RCC 7860 (cell line): Measurements from ENCODE around the gene PADI1.

Source experiments
- DNase-seq: peaks from one replicate; pipeline ENCODE4 v3.0.0-alpha.2; 2015; ENCODE audit warnings: low spot score
- FAIRE-seq: peaks from 2 replicates; lab custom pipeline; 2012; peaks lifted over from hg19 to GRCh38; lab: Jason Lieb, UNC

Gene PADI1

DNA sequence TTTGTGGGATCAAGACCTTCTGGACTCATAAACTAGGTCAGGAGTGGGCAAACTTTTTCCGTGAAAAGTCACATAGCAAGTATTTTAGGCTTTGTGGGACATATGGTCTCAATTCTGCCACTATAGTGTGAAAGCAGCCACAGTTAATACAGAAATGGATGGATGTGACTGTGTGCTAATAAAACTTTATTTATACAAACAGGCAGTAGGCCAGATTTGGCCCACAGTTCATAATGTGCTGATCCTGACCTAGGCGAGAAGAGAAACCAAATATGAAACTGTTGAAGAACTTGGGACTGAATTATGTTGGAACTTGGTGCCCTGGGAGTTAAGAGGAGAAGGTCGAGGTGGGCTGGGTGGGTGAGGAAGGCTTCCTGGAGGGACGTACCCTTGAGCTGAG, 61.0 kb downstream of the PADI1 start:
- DNase-seq (no peak), FAIRE-seq (no peak)

DNA sequence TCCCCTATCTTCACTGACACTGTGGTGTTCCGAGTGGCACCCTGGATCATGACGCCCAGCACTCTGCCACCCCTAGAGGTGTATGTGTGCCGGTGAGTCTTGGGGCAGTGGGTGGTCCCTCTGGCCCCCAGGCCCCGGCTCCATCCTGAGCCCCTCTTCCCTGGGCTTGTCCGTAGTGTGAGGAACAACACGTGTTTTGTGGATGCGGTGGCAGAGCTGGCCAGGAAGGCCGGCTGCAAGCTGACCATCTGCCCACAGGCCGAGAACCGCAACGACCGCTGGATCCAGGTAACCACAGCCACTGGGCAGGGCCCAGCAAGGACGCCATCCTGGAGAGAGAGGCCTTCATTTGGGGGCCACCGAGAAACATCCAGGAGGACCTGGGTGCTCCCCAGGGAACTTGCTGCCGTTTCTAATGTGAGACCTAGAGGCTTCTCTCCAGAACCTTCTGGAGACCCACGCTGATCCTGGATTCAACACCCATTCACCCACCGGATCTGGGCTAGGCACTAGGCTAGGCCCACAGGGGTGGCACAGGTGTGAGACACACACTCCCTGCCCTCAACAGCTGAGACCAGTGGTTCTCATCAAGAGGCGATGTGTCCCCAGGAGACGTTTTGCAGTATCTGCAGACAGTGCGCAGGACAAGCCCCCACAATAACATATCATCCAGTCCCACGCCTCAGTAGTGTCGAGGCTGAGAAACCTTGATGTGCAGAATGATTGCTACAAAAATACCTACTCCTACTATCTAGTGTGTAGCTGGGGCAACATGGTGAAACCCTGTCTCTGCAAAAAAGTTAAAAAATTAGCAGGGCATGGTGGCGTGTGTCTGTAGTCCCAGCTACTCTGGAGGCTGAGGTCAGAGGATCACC, 66.2 kb downstream of the PADI1 start:
- FAIRE-seq = no peak

DNA sequence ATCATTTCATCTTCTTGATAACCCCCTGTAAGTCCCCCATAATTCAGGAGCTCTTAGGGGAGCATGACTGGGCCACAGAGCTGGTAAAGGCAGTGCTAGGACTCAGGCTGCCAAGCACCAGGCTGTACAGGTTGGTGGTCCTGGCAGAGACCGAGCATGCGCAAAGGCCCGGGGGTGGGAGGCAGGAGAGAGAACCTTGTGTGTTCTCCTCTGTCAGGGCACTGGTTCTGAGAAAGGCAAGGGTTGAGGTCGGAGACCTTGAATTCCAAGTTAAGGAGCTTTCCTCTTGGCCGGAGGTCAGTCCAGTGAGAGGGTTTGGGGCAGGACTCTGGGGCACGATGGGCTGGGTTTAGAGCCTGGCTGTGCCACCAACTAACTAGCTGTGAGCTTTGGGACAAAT, 67.1 kb downstream of the PADI1 start:
- FAIRE-seq (no peak), DNase-seq (no peak)

More for the DNA sequence above, 66.2 kb downstream of the PADI1 start:
- no peak for DNase-seq

DNA sequence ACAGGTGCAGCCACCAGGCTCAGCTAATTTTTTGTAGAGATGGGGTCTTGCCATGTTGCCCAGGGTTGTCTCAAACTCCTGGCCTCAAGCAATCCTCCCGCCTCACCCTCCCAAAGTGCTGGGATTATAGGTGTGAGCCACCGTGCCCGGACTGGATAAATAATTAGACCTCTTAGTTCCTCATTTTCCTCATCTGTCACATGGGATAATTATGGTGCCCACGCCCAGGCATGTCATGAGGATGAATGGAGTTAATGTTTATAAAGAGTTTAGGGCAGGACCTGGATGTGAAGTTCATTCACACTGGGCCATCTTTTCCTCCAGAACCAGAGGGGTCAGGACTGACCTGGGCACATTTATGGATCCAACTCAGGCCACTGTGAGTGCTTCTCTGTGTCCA, 67.7 kb downstream of the PADI1 start:
- FAIRE-seq (no peak), DNase-seq (no peak)

DNA sequence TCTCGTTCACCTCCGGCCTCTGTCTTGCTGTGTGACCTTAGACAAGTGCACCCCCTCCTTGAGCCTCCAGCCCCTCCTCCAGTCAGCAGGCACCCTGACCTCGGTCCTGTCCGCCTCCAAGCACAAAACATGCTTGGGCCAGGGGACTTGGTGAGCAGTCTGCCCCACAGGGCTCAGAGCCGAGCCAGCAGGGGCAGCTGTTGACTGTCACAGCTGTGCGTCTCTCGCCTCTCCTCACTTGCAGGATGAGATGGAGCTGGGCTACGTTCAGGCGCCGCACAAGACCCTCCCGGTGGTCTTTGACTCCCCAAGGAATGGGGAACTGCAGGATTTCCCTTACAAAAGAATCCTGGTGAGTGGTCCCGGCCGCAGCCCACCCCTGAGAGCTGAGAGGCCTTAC, 68.2 kb downstream of the PADI1 start:
- no peak for DNase-seq
- FAIRE-seq = no peak

DNA sequence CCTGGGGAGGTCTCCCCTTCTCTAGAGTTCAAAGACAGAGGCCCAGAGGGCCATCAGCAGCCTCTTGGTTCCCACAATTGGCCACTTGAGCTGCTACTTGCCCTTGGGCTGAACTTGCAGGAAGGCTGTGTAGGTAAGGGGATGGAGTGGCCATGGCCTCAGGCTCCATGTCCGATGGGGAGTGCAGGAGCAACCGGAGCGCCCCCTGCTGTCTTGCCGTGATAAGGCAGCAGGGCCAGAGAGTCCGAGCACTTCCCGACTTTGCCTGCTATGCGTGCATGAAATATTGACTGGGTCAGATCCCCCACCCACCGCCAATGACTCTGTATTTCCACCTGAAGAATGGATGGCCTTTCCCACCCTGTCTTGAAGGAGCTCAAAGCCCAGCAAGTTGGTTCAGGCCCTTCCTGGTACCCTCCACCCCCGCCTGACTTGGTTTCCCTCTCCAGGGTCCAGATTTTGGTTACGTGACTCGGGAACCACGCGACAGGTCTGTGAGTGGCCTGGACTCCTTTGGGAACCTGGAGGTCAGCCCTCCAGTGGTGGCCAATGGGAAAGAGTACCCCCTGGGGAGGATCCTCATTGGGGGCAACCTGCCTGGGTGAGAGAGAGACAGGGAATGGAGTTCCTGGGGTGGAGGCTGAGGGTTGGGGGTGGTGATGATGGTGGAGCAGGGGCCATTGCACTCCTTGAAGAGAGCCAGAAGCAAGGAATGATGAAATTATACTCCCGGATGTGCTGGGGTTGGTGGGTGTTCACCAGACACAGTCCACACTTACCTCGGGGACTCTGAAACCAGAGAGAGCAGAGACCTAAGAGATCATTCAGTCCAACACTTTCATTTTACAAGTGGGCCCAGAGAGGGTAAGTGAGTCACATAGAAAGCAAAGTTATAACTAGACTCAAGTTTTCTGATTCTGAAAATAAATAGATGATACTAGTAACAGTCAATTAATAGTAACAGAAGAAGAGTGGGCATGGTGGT, 69.5 kb downstream of the PADI1 start:
- FAIRE-seq (no peak), DNase-seq (peak; percentile 32)

DNA sequence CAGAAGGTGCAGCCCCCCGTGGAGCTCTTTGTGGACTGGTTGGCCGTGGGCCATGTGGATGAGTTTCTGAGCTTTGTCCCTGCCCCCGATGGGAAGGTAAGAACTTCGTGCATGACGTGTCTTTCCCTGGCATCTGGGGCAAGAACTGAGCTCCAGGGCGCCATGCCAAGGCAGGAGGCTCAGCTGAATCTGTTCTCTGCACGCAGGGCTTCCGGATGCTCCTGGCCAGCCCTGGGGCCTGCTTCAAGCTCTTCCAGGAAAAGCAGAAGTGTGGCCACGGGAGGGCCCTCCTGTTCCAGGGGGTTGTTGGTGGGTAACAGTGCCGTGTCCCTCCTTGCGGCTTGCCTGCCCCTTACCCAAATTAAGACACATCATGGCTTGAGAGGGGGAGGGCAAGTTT, 71.6 kb downstream of the PADI1 start:
- FAIRE-seq = peak; percentile 83

DNA sequence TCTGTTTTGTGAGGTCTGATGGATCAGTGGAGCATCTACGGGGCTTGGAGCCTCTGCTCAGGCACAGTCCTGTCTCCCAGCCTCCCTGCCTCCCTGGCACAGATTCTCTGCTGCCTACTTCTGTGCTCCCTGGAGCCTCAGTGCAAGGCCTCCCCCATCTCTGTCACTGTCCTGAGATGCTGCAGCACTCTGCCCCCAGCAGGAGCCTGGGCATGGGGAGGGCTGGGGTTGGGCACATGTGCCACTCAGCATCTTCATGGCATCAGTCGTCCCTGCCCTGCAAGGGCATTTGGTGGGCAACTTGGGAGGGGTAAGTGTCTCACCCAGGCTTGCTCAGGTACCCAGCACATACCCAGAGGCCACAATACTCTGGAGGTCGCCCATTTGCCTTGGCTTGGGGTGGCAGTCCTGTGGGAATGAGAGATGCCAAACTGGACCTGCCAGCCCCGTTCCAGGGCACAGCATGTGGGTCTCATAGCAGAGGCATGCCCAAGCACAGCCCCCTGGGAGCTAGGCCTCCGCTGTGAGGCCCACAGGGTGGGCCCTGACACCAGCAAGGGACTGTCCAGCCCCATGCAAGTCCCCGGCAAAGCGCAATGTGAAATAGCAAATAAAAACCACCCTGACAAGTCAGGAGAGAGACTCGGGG, 72.7 kb downstream of the PADI1 start:
- DNase-seq = no peak
- FAIRE-seq = no peak

More for the DNA sequence above, 71.6 kb downstream of the PADI1 start:
- DNase-seq = peak; percentile 78

DNA sequence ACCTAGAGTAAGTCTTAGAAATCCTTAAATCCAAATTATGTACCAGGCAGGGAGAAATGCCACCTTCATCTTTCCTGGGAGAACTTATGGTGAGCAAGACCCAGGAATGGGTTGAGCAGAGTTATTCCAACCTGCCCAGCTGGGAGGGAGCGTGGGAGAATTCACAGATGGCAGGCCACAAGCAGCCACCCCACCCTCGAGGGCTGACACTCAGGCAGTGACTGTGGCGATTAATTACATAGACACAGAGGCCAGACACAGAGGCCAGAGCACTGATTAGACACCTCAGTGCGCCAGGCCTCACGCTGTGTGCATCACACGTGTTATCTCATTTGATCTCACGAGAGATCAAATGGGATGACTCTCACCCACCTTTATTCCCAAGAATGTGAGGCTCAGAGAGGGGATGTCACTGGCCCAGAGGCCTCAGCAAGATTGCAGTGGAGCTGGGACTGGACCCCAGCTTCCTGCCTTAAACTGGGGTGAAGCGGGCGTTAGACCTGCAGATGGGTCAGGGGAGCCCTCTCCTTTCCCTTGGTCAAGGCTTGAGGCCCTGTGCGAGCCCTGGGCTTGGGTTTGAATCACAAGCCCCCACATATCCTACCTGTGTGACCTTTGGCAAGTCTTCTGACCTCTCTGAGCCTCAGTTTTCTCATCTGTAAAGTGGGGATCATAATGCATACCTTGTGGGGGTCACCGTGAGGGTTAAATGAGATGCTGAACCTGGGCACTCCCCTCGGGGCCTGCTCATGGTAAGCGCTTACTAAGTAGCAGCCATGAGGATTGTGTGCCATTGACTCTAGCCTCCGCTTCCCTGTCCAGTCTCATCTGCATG, 74.3 kb downstream of the PADI1 start:
- FAIRE-seq = no peak
- no peak for DNase-seq

DNA sequence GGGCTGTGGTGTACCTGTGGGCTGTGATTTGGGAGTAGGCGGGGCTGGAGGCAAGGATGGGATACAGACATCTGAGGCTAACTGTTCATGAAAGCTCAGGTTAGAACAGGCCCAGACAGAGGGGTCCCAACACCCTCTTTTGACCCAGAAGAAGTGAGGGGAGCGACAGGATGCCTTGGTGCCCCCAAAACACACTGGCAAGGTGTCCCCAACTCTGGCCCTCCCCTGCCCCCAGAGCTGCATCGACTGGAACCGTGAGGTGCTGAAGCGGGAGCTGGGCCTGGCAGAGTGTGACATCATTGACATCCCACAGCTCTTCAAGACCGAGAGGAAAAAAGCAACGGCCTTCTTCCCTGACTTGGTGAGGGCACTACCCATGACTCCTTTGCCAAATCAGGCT, 75.5 kb downstream of the PADI1 start:
- DNase-seq = no peak
- FAIRE-seq = no peak

DNA sequence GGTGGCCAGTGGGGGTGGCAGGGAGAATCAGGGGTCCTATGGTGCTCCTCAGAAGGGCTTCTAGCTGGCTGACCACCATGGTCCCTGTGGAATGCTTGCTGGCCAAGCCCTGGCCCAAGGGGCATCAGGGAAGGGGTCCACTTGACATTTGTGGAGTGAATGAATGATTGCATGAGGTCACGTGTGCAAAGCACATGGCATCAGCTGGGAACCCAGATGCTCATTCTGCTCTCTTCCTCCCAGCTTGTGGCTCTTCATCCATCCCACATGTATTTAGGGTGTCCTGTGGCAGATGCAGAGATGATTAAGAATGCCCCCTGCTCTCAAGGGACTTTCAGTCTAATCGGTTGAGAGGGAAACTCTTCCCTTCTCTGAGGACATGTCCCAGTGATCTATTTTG, 76.0 kb downstream of the PADI1 start:
- no peak for FAIRE-seq

DNA sequence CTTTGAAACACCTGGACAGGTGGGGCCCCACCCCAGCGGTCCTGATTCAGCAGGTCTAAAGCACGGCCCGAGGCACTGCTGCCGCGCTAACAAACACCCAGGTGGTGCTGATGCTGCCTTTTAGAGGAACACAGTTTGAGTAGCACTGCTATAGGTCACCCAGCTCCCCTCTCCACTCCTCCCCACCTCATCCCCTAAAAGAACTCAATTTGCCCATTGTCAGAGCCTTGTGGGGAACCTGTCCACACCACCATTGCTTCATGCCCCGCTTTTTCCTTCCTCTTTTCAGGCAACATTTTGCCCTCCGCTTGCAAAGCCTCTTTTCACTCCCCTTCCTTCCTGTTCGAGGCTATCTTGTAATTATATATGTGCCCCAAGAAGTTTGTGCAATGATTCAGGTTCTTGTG, 76.8 kb downstream of the PADI1 start:
- FAIRE-seq = no peak
- DNase-seq = no peak

More for the DNA sequence above, 76.0 kb downstream of the PADI1 start:
- DNase-seq = no peak

DNA sequence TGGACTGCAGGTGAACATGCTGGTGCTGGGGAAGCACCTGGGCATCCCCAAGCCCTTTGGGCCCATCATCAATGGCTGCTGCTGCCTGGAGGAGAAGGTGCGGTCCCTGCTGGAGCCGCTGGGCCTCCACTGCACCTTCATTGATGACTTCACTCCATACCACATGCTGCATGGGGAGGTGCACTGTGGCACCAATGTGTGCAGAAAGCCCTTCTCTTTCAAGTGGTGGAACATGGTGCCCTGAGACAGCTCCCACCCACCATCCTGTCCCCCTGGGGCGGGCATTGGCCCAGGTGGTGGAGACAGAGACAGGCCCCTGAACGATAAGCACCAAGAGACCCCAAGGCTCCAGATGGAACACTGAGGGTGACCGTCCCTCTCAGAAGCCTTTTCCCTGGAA, 77.9 kb downstream of the PADI1 start:
- DNase-seq = no peak
- FAIRE-seq = no peak

DNA sequence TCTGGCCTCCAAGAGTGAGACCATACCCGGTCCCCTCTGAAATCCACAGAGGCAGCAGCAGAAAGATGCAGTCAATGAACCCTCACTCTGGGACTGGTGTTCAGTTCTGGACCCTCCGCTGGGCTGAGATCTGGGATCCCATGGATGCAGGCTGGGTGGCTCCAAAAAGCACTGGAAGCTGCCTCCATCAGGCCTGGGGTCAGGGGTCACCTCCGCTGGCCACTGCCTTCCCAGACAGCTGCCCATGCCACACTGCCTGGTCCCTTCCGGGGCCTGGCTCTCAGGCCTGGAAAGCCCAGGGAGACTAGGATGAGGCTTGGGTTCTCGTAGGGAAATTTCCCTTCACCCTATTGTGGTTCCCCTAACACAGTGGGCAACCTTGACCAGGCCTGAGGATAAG, 81.7 kb downstream of the PADI1 start:
- FAIRE-seq (no peak), DNase-seq (no peak)

DNA sequence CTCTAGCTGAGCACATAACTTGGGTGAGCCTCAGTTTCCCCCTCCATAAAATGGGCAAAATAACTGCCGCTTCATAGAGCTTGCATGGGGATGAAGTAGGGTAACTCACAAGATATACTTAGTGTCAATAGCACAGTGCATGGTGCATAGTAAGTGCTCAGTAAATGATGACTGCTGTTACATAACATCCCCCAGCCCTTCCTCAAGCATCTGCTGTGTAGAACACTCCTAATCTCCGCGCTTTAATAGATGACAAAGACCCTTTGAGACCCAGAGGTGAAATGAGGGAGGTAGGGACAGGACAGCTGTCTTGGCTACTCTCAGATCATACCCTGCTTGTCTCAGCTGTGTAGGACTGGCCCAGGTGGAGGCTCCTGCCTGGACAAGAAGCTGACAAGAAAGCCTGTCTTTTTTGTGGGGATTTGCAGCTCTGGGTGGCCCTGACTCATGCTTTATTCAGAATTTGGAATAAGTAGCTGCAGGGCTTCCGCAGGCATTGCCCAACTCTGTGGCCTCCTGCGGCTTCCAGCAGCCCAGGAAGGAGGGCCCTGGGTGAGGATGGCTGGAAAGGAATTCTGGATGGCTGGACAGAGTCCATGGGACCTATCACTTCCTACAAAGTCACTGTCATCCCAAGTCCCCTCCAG, 82.3 kb downstream of the PADI1 start:
- peak; percentile 84 for DNase-seq
- FAIRE-seq = peak; percentile 89

DNA sequence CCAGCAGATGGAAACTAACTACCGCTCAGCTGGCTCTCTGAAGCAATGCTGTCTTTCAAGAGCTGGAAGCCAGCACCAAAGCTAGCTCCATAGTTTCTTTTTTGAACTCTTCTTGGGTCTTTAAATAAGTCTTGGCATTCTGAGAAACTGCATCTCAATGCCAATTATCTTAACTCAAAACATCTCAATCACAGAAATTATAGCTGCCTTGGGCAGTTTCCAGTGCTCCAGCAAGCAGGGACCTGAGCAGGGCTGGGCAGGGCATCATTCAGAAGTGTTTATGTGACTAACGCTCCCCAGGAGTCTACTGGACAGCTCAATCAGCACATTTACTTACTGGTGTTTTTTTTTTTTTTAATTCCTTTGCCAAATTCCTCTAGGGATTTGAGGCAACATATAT, 84.8 kb downstream of the PADI1 start:
- peak; percentile 55 for FAIRE-seq
- DNase-seq = no peak

DNA sequence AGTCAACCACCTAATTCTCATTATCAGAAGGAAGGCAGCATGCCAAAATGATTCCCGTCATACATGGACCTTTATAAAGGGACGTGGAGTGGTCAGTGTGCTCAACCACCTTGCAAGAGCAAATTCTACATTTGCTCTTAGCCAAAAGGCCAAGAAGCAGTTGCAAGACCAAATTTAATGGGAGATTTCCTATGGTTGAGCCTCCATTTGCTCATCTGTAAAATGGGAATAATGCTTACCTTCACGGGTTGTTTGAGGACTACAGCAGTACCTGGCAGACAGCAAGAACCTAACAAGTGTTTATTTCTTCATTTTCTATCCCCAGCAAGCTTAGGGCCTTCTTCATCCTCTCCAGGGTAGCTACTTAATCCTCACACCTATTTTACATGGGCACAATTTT, 85.6 kb downstream of the PADI1 start:
- FAIRE-seq (no peak), DNase-seq (no peak)

DNA sequence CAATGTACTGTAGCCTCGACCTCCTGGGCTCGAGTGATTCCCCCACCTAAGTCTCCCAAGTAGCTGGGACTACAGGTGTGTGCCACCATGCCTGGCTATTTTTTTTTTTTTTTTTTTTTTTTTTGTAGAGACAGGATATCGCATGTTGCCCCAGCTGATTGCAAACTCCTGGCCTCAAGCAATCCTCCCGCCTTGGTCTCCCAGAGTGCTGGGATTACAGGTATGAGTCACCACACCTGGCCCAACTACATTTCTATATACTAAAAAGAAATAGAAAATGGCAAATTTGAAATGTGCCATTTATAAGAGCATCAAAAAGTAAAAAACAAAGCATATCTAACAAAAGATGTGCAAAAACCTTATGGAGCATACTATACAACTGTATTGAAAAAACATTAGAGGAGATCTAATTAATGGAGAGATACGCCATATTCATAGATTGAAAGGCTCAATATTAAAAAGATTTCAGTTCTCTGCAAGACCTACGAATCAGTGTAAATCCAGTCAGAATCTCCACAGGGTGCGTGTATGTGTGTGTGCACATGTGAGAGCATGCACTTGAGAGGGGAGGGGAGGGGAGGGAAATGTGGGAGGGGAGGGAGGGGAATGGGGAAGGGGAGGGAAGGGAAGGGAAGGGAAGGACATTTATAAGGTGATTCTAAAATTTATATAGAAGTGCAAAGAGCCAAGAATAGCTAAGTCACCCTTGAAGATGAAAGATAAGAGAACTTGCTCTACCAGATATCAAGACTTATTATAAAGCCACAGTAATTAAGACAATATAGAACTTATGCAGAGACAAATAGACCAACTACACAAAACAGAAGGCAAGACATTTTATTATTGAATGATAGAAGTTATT, 87.6 kb downstream of the PADI1 start:
- no peak for DNase-seq
- no peak for FAIRE-seq
